Hematopoietic multipotent progenitor cell treated with erythropoietin and hydrocortisone succinate and interleukin-3 and kit ligand, for 8 days (in vitro differentiated cells): Measurements from ENCODE around the gene LRRC4B.
"Not testable (repeated sequence)": the region's sequence is repeated elsewhere in the genome, so short reads cannot be mapped to it uniquely, and the experiment has no call there.

Source experiments
- DNase-seq: peaks from one replicate; pipeline ENCODE4 v3.0.0-alpha.2; 2015

Gene LRRC4B, protein sequence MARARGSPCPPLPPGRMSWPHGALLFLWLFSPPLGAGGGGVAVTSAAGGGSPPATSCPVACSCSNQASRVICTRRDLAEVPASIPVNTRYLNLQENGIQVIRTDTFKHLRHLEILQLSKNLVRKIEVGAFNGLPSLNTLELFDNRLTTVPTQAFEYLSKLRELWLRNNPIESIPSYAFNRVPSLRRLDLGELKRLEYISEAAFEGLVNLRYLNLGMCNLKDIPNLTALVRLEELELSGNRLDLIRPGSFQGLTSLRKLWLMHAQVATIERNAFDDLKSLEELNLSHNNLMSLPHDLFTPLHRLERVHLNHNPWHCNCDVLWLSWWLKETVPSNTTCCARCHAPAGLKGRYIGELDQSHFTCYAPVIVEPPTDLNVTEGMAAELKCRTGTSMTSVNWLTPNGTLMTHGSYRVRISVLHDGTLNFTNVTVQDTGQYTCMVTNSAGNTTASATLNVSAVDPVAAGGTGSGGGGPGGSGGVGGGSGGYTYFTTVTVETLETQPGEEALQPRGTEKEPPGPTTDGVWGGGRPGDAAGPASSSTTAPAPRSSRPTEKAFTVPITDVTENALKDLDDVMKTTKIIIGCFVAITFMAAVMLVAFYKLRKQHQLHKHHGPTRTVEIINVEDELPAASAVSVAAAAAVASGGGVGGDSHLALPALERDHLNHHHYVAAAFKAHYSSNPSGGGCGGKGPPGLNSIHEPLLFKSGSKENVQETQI

GRCh38 chr19:50567882-50568727 is at the start of gene LRRC4B:
Gene LRRC4B, minus strand, starts transcription at chr19:50568435. Its CDS starts 19,597 bp downstream, at chr19:50548838.
- no peak for DNase-seq

GRCh38 chr19:50612504-50613404 is 44.5 kb upstream of the LRRC4B start:
- not testable (repeated sequence) for DNase-seq

DNA sequence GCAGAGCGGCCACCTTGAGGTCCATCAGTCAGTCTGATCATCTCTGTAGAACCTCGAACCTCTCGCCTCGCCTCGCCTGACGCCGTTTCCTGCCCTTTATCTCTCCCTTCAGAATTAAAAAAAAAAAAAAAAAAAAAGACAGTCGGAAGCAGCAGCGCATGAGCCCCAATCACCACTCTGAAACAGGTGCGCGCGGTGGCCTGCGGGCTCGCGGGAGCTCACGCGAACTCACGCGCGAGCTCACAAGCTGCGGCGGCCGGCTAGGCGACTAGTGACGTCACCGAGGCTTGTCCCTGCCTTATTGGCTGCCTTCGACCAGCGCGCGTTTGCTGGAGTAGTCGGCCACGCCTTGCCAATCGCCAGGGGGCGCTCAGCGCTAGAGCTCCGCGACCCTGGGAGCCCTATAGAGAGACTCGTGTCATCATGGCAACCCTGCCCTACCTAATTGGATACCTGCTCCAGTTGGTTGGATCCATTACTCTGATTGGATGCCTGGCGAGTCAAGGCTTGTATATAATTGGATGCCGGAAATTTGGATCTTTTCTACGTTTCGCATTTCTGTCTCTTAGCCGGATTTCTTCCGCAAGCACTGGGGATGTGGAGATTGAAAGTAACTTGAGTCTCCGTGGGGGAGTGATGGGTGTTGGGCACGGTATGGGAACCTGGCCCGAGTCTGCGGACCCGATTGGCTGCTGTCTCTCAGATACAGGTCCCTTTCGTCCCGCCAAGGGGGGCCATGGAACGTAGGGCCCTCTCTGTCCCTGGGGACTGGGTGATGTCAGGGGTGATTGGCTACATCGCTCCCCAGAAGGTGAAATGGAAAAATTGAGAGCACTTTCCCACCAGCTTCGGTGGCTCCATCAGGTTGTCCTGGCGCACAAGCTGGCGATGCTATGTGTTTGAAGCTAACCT is 39.9 kb upstream of the LRRC4B start:
- peak; percentile 90 for DNase-seq

DNA sequence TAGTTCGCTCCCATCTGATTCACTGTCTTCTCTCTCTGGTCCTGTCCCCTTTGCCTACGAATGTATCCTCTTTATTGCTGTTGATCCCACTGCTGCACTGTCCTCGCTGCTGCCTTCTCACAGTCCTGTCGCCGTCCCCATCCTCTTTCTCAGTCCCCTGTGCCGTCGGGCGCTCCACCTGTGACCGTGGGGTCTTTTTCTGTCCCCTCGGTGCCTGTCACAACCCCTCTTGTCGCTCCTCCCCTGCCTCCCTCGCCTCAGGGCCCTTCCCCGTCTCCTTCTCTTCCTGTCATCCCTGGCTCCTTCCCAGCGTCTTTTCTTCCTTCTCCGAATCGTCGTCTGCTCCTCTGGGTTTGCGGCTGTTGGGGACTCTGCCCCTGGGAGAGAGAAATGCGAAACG is 39.2 kb upstream of the LRRC4B start:
- no peak for DNase-seq

DNA sequence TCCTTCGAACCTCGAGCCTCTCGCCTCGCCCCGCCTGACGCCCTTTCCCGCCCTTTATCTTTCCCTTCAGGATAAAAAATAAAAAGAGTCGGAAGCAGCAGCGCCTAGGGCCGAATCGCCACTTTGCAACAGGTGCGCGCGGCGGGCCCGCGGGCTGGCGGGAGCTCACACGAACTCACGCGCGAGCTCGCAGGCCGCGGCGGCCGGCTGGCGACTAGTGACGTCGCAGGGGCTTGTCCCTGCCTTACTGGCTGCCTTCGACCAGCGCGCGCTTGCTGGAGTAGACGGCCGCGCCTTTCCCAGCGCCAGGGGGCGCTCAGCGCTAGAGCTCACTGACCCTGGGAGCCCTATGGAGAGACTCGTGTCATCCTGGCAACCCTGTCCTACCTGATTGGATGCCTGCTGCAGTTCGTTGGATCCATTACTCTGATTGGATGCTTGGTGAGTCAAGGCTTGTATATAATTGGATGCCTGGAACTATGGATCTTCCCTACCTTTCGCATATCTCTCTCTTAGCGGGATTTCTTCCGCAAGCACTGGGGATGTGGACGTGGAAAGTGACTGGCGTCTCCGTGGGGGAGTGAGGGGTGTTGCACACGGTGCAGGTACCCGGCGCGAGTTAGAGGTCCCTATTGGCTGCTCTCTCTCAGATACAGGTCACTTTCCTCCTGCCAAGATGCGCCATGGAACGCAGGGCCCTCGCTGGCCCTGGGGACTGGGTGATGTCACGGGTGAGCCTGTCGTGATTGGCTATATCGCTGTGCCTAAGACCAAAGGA is 38.0 kb upstream of the LRRC4B start:
- peak; percentile 23 for DNase-seq

DNA sequence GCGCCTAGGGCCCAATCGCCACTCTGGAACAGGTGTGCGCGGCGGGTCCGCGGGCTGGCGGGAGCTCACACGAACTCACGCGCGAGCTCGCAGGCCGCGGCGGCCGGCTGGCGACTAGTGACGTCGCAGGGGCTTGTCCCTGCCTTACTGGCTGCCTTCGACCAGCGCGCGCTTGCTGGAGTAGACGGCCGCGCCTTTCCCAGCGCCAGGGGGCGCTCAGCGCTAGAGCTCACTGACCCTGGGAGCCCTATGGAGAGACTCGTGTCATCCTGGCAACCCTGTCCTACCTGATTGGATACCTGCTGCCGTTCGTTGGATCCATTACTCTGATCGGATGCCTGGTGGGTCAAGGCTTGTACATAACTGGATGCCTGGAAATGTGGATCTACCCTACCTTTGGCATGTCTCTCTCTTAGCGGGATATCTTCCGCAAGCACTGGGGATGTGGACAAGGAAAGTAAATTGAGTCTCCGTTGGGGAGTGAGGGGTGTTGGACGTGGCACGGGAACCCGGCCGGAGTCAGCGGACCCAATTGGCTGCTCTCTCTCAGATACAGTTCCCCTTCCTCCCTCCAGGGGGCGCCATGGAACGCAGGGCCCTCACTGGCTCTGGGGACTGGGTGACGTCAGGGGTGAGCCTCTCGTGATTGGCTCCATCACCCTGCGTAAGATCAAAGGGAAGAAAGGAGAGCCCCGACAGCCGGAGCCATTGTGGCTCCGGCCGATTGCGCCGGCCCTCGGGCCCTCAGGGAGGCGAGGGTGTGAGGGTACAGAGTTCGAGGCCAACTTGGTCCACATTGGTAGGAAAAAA is 36.2 kb upstream of the LRRC4B start:
- not testable (repeated sequence) for DNase-seq

- no peak for DNase-seq
These were observed 34.7 kb upstream of the LRRC4B start for GRCh38 chr19:50602935-50603334.

- DNase-seq = no peak
These were observed 34.3 kb upstream of the LRRC4B start for GRCh38 chr19:50602496-50602895.

DNA sequence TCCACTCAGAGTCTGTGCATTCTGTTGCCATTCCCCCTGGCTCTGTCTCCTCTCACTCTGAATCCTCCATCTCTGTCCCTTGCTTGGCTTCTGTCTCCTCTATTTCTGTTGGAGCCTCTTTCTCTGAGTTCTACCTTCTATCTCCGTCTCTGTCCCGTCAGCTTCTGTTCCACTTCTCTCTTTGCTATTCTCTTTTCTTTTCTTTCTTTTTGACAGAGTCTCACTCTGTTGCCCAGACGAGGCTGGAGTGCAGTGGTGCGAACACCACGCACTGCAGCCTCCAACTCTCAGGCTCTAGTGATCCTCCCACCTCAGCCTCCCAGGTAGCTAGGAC is 33.8 kb upstream of the LRRC4B start:
- no peak for DNase-seq

GRCh38 chr19:50601407-50602088 is 33.3 kb upstream of the LRRC4B start:
- peak; percentile 86 for DNase-seq

DNA sequence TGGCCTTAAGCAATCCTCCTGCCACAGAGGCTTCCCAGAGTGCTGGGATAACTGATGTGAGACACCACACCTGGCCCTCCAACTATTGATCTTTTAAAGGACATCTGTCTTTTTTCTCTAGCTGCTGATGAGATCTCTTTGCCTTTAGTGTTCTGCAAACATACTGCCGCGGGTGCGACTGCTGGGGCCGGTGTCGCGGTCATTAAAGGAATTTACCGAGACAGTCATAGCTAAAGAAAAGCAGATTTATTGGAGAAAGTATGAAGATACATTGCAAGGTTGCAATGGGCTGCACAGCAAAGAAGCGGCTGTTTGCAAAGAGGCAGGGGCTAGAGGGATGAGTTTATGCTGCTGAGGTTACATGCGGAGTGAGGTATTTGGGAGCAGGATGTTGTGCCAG is 31.2 kb upstream of the LRRC4B start:
- no peak for DNase-seq

DNA sequence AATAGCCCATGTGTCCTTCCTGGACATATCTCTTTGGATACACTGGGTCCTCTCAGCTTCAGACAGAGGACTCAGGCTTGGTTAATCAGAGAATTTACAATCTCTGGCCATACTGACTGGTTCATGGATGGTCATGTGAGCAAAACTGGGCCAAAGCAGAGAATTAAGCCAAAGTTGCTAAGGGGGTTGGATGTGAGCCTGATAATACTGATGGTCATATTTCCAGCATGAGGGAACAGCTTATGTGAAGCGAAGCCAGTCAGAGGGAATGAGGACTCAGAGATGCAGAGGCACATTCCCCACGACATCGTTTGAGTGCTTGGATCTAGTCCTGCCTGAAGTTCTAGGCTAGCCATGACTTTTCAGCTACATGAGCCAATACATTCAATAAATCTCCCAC is 22.0 kb upstream of the LRRC4B start:
- no peak for DNase-seq

DNA sequence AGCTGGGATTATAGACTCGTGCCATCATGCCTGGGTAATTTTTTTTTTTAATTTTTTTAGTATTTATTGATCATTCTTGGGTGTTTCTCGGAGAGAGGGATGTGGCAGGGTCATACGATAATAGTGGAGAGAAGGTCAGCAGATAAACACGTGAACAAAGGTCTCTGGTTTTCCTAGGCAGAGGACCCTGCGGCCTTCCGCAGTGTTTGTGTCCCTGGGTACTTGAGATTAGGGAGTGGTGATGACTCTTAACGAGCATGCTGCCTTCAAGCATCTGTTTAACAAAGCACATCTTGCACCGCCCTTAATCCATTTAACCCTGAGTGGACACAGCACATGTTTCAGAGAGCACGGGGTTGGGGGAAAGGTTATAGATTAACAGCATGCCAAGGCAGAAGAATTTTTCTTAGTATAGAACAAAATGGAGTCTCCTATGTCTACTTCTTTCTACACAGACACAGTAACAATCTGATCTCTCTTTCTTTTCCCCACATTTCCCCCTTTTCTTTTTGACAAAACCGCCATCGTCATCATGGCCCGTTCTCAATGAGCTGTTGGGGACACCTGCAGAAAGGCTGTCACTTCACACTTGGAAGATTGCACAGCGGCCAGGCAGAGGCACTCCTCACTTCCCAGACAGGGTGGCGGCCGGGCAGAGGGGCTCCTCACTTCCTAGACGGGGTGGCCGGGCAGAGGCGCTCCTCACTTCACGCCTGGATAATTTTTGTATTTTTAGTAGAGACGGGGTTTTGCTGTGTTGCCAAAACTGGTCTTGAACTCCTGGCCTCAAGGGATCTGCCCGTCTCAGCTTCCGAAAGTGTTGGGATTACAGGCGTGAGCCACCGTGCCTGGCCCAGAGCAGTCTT is 13.8 kb upstream of the LRRC4B start:
- DNase-seq = not testable (repeated sequence)

GRCh38 chr19:50580970-50581634 is 12.9 kb upstream of the LRRC4B start:
- no peak for DNase-seq

- DNase-seq = no peak
These were observed 12.0 kb upstream of the LRRC4B start for GRCh38 chr19:50580240-50580639.

GRCh38 chr19:50576769-50577168 is 8.5 kb upstream of the LRRC4B start:
- not testable (repeated sequence) for DNase-seq

DNA sequence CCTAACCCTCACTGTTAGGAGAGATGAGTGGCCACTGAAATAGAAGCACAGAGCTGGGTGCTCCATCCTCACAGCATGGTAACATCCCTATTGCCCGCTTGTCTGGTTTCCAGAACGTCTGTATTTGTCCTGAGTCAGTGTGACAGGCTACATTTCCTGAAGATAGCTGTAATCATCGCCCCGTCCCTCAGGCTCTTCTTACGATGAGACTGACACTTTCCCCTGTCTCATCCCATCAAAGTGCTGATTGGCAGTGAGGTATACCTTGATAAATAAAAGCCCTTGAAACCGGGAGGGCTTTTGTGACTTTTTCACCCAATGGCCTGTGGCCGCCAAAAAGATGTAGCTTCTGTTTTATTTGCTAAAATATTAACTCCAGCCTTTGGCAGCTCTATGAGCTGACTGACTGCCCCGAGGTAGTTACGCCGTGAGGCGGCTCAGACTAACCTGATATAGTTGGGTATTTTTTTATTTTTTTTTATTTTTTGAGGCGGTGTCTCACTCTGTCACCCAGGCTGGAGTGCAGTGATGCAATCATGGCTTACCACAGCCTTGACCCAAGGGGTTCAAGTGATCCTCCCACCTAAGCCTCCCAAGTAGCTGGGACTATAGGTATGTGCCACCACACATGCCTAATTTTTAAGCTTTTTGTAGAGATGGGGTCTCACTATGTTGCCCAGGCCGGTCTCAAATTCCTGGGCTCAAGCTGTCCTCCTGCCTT is 5.7 kb upstream of the LRRC4B start:
- DNase-seq = no peak
